Parathyroid adenoma (tissue), 2 donors: ENCODE measurements around the gene PXN.
"Not testable (repeated sequence)": the region's sequence is repeated elsewhere in the genome, so short reads cannot be mapped to it uniquely, and the experiment has no call there.

Experiments used
- H2AFZ ChIP-seq: fragments of 300-600 bp; sonication (generic); one replicate; pipeline ENCODE4 v1.7.0; 2017; ENCODE audit warnings: antibody characterized with exemption, mild to moderate bottlenecking
- H3K27ac ChIP-seq: fragments of 300-600 bp; sonication (generic); one replicate; pipeline ENCODE4 v1.7.0; 2017
- H3K27me3 ChIP-seq: fragments of 300-600 bp; sonication (generic); one replicate; pipeline ENCODE4 v1.7.0; 2017; ENCODE audit warnings: low read length; ENCODE audit not compliant: control insufficient read depth, insufficient read depth
- H3K36me3 ChIP-seq: fragments of 300-600 bp; sonication (generic); one replicate; pipeline ENCODE4 v1.7.0; 2017; ENCODE audit warnings: low read length; ENCODE audit not compliant: control insufficient read depth, insufficient read depth
- H3K4me1 ChIP-seq: fragments of 300-600 bp; sonication (generic); one replicate; pipeline ENCODE4 v1.7.0; 2017; ENCODE audit warnings: control low read depth
- H3K4me2 ChIP-seq: fragments of 300-600 bp; sonication (generic); one replicate; pipeline ENCODE4 v1.7.0; 2017; ENCODE audit warnings: low read length
- H3K4me3 ChIP-seq: fragments of 300-600 bp; sonication (generic); one replicate; pipeline ENCODE4 v1.7.0; 2017; ENCODE audit warnings: low read depth, low read length
- H3K79me2 ChIP-seq: fragments of 300-600 bp; sonication (generic); one replicate; pipeline ENCODE4 v1.7.0; 2017; ENCODE audit warnings: control low read depth
- H3K9ac ChIP-seq: fragments of 300-600 bp; sonication (generic); one replicate; pipeline ENCODE4 v1.7.0; 2017; ENCODE audit warnings: mild to moderate bottlenecking
- H3K9me3 ChIP-seq: fragments of 300-600 bp; sonication (generic); one replicate; pipeline ENCODE4 v1.7.0; 2017; ENCODE audit warnings: low read length; ENCODE audit not compliant: control insufficient read depth
- CTCF ChIP-seq: fragments of 300-600 bp; sonication (generic); IDR thresholded peaks from one replicate; pipeline ENCODE4 v1.7.0; 2017; ENCODE audit warnings: antibody characterized with exemption, mild to moderate bottlenecking
- donor health status: primary hyperparathyroidism.

Gene PXN

GRCh38 chr12:120197542-120197887 lies 68.0 kb downstream of the PXN start:
- no peak overlapping the region for H3K9ac ChIP-seq
- H3K27ac ChIP-seq: no peak overlapping the region

GRCh38 chr12:120196817-120197541 lies 68.6 kb downstream of the PXN start:
- not testable (repeated sequence) for H3K27me3 ChIP-seq, H3K4me2 ChIP-seq, H3K9ac ChIP-seq, H2AFZ ChIP-seq, H3K27ac ChIP-seq, H3K4me3 ChIP-seq, H3K9me3 ChIP-seq, H3K36me3 ChIP-seq
- Histone ChIP-seq H3K79me2 (peaks cover 35% of the 10 kb centered on the region), H3K4me1 (peaks cover 24% of the 10 kb centered on the region)

More at GRCh38 chr12:120197542-120197887, 68.0 kb downstream of the PXN start:
- no peaks in the 10 kb centered on the region for H3K27me3 ChIP-seq
- no peaks in the 10 kb centered on the region for H3K36me3 ChIP-seq
- H3K4me1 ChIP-seq: peaks cover 24% of the 10 kb centered on the region
- TF ChIP-seq CTCF: no peak
- no peak overlapping the region for H3K4me2 ChIP-seq
- no peak overlapping the region for H2AFZ ChIP-seq
- no peaks in the 10 kb centered on the region for H3K9me3 ChIP-seq
- H3K79me2 ChIP-seq: peaks cover 35% of the 10 kb centered on the region
- no peak overlapping the region for H3K4me3 ChIP-seq

- Histone ChIP-seq H3K9ac (no peak overlapping the region), H3K4me1 (peaks cover 24% of the 10 kb centered on the region), H2AFZ (no peak overlapping the region), H3K36me3 (no peaks in the 10 kb centered on the region), H3K27me3 (no peaks in the 10 kb centered on the region), H3K4me2 (no peak overlapping the region), H3K79me2 (peaks cover 38% of the 10 kb centered on the region), H3K27ac (no peak overlapping the region), H3K4me3 (no peak overlapping the region), H3K9me3 (no peaks in the 10 kb centered on the region)
- TF ChIP-seq CTCF: no peak
Measured at GRCh38 chr12:120196363-120196762, 69.2 kb downstream of the PXN start.

- TF ChIP-seq CTCF: no peak
- H3K27ac ChIP-seq: peak within 1 kb of the TSS; percentile 65
- H3K4me1 ChIP-seq: peaks cover 21% of the 10 kb centered on the region
Measured at GRCh38 chr12:120194534-120195395, 70.8 kb downstream of the PXN start, which contains the start of gene GCN1. Gene GCN1, minus strand, starts transcription at chr12:120194715. Its CDS starts 18 bp downstream, at chr12:120194697.

GRCh38 chr12:120194226-120194533 lies 71.3 kb downstream of the PXN start:
- H3K4me1 ChIP-seq: peaks cover 15% of the 10 kb centered on the region

More at GRCh38 chr12:120194534-120195395, 70.8 kb downstream of the PXN start, which contains the start of gene GCN1:
- H3K4me3 ChIP-seq: peak within 1 kb of the TSS; percentile 90
- no peaks in the 10 kb centered on the region for H3K27me3 ChIP-seq
- no peaks in the 10 kb centered on the region for H3K36me3 ChIP-seq
- H3K79me2 ChIP-seq: peaks cover 34% of the 10 kb centered on the region
- no peaks in the 10 kb centered on the region for H3K9me3 ChIP-seq
- H3K9ac ChIP-seq: peak within 1 kb of the TSS; percentile 91
- H3K4me2 ChIP-seq: peak within 1 kb of the TSS; percentile 74
- H2AFZ ChIP-seq: peak within 1 kb of the TSS; percentile 94

GRCh38 chr12:120193286-120193685 lies 72.2 kb downstream of the PXN start:
- H3K9ac ChIP-seq, H3K27ac ChIP-seq: not testable (repeated sequence)

More at GRCh38 chr12:120194226-120194533, 71.3 kb downstream of the PXN start:
- H3K27ac ChIP-seq: peak overlapping the region; percentile 65
- H2AFZ ChIP-seq: peak overlapping the region; percentile 94
- H3K4me3 ChIP-seq: peak overlapping the region; percentile 90
- H3K79me2 ChIP-seq: peaks cover 38% of the 10 kb centered on the region
- no peak for TF ChIP-seq CTCF
- no peaks in the 10 kb centered on the region for H3K36me3 ChIP-seq
- H3K9ac ChIP-seq: peak overlapping the region; percentile 91
- H3K27me3 ChIP-seq: no peaks in the 10 kb centered on the region
- peak overlapping the region; percentile 74 for H3K4me2 ChIP-seq
- H3K9me3 ChIP-seq: no peaks in the 10 kb centered on the region

More at GRCh38 chr12:120193286-120193685, 72.2 kb downstream of the PXN start:
- peak overlapping the region; percentile 74 for H3K4me2 ChIP-seq
- H3K27me3 ChIP-seq, H3K36me3 ChIP-seq, H3K9me3 ChIP-seq, H2AFZ ChIP-seq: not testable (repeated sequence)
- peak overlapping the region; percentile 90 for H3K4me3 ChIP-seq
- peaks cover 38% of the 10 kb centered on the region for H3K79me2 ChIP-seq
- peaks cover 12% of the 10 kb centered on the region for H3K4me1 ChIP-seq
